ENCODE results near the gene DNAJC4. TPM values are rescaled to one million over a fixed set of nuclear protein-coding genes. Genes with fewer than 3 reads are reported as not detected.

Gene DNAJC4
- total and polyA plus RNA-seq, 9 of the 15 experiments (the other 6 are each of a cell fraction or from before 2014, with no cell fraction given): 4.0 to 32.6 (median 19.9) TPM

GRCh38 chr11:64269540-64270220 is 39.3 kb downstream of the DNAJC4 start (continued):
- TF ChIP-seq THAP7 (CRISPR knock-in tag; IDR thresholded peaks at IDR 0.05) (no peak), CCNT2 (IDR thresholded peaks at IDR 0.05; ENCODE audit: borderline replicate concordance, extremely low read depth, insufficient read length, low read depth, low read length) (no peak), HDAC8 (tag; IDR thresholded peaks at IDR 0.05) (no peak), CHD7 (IDR thresholded peaks at IDR 0.05; ENCODE audit: low read depth, low read length) (no peak), ZNF224 (CRISPR knock-in tag; IDR thresholded peaks at IDR 0.05) (no peak; the same call in 1 of the 2 replicates), ETV6 (IDR thresholded peaks at IDR 0.05; ENCODE audit: borderline replicate concordance in 1 of 2, low read depth in 2 of 2, low read length in 1 of 2) (peak; percentile 43 to 49; a peak in 1 of 4 replicates), ETV6 (CRISPR knock-in tag; IDR thresholded peaks at IDR 0.05; ENCODE audit: borderline replicate concordance) (0 out of 2 replicates have a peak, but pooled peaks have one; percentile 65), BCL6 (CRISPR knock-in tag; IDR thresholded peaks at IDR 0.05) (no peak), POLR3A (IDR thresholded peaks at IDR 0.05; ENCODE audit: borderline replicate concordance, extremely low read depth, insufficient read depth, insufficient read length) (no peak), ELF4 (CRISPR knock-in tag; IDR thresholded peaks at IDR 0.05) (peak; percentile 93), ZNF766 (CRISPR knock-in tag; conservative IDR thresholded peaks at IDR 0.05) (no peak; the same call in none of the 2 replicates), SP2 (IDR thresholded peaks at IDR 0.05; ENCODE audit: extremely low read depth, low read depth, low read length, poor library complexity, severe bottlenecking) (peak; percentile 14), ARHGAP35 (IDR thresholded peaks at IDR 0.05; ENCODE audit: partially characterized antibody) (no peak), PURB (CRISPR knock-in tag; IDR thresholded peaks at IDR 0.05; ENCODE audit: low read depth) (no peak), SMAD3 (CRISPR knock-in tag; conservative IDR thresholded peaks at IDR 0.05) (no peak), POLR2G (IDR thresholded peaks at IDR 0.05; ENCODE audit: low read depth, low read length) (peak; percentile 91)
